Measurements from ENCODE around the gene AGXT2. TPM values are rescaled to one million over a fixed set of nuclear protein-coding genes. Genes with fewer than 3 reads are reported as not detected.

Gene AGXT2
- total and polyA plus RNA-seq, 9 of the 15 experiments (the other 6 are each of a cell fraction or from before 2014, with no cell fraction given) = not detected

DNA sequence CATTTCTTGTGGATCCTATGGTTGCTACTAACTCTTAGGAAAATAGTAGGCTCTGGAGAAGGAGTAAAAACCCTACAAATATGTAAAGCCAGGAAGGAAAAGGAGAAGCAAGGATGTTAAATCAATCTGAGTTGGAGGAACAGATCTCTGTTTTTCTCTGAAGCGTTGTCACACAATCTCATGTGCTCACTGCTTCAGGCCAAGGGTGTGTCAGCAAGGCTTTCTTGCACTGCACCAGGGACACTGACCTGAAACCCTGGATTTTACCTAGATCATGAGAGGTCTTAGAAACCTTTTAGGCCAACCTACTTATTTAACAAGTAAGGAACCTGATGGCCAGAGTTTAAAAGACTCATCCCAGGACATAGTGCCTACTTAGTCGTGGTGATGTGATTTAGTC is 12.5 kb upstream of the AGXT2 start (continued):
- TF ChIP-seq RBFOX2 (IDR thresholded peaks at IDR 0.05; ENCODE audit: low read depth, low read length) = no peak
- TF ChIP-seq FOXK1 (CRISPR knock-in tag; IDR thresholded peaks at IDR 0.05; ENCODE audit: borderline replicate concordance) = no peak
- TF ChIP-seq, protein P1, sequence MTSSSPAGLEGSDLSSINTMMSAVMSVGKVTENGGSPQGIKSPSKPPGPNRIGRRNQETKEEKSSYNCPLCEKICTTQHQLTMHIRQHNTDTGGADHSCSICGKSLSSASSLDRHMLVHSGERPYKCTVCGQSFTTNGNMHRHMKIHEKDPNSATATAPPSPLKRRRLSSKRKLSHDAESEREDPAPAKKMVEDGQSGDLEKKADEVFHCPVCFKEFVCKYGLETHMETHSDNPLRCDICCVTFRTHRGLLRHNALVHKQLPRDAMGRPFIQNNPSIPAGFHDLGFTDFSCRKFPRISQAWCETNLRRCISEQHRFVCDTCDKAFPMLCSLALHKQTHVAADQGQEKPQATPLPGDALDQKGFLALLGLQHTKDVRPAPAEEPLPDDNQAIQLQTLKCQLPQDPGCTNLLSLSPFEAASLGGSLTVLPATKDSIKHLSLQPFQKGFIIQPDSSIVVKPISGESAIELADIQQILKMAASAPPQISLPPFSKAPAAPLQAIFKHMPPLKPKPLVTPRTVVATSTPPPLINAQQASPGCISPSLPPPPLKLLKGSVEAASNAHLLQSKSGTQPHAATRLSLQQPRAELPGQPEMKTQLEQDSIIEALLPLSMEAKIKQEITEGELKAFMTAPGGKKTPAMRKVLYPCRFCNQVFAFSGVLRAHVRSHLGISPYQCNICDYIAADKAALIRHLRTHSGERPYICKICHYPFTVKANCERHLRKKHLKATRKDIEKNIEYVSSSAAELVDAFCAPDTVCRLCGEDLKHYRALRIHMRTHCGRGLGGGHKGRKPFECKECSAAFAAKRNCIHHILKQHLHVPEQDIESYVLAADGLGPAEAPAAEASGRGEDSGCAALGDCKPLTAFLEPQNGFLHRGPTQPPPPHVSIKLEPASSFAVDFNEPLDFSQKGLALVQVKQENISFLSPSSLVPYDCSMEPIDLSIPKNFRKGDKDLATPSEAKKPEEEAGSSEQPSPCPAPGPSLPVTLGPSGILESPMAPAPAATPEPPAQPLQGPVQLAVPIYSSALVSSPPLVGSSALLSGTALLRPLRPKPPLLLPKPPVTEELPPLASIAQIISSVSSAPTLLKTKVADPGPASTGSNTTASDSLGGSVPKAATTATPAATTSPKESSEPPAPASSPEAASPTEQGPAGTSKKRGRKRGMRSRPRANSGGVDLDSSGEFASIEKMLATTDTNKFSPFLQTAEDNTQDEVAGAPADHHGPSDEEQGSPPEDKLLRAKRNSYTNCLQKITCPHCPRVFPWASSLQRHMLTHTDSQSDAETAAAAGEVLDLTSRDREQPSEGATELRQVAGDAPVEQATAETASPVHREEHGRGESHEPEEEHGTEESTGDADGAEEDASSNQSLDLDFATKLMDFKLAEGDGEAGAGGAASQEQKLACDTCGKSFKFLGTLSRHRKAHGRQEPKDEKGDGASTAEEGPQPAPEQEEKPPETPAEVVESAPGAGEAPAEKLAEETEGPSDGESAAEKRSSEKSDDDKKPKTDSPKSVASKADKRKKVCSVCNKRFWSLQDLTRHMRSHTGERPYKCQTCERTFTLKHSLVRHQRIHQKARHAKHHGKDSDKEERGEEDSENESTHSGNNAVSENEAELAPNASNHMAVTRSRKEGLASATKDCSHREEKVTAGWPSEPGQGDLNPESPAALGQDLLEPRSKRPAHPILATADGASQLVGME (CRISPR knock-in tag; IDR thresholded peaks at IDR 0.05) = no peak
- TF ChIP-seq RBM17 (IDR thresholded peaks at IDR 0.05; ENCODE audit: borderline replicate concordance, low read depth, low read length) = no peak
- no peak for TF ChIP-seq NFIC (IDR thresholded peaks at IDR 0.05)
- no peak for TF ChIP-seq ZNF232 (CRISPR knock-in tag; IDR thresholded peaks at IDR 0.05)
- no peak for TF ChIP-seq TAF1 (IDR thresholded peaks at IDR 0.05; ENCODE audit: control insufficient read depth, extremely low read depth, insufficient read depth, low read length, severe bottlenecking)
- TF ChIP-seq KAT8 (IDR thresholded peaks at IDR 0.05; ENCODE audit: low read depth) = no peak
- TF ChIP-seq, protein P2, sequence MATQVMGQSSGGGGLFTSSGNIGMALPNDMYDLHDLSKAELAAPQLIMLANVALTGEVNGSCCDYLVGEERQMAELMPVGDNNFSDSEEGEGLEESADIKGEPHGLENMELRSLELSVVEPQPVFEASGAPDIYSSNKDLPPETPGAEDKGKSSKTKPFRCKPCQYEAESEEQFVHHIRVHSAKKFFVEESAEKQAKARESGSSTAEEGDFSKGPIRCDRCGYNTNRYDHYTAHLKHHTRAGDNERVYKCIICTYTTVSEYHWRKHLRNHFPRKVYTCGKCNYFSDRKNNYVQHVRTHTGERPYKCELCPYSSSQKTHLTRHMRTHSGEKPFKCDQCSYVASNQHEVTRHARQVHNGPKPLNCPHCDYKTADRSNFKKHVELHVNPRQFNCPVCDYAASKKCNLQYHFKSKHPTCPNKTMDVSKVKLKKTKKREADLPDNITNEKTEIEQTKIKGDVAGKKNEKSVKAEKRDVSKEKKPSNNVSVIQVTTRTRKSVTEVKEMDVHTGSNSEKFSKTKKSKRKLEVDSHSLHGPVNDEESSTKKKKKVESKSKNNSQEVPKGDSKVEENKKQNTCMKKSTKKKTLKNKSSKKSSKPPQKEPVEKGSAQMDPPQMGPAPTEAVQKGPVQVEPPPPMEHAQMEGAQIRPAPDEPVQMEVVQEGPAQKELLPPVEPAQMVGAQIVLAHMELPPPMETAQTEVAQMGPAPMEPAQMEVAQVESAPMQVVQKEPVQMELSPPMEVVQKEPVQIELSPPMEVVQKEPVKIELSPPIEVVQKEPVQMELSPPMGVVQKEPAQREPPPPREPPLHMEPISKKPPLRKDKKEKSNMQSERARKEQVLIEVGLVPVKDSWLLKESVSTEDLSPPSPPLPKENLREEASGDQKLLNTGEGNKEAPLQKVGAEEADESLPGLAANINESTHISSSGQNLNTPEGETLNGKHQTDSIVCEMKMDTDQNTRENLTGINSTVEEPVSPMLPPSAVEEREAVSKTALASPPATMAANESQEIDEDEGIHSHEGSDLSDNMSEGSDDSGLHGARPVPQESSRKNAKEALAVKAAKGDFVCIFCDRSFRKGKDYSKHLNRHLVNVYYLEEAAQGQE (IDR thresholded peaks at IDR 0.05; ENCODE audit: borderline replicate concordance) = no peak
- TF ChIP-seq, protein P2 (CRISPR knock-in tag; IDR thresholded peaks at IDR 0.05; ENCODE audit: low read depth) = no peak

Data from K562 (cell line).